ENCODE measurements around the gene CRISPLD2.

Gene CRISPLD2

GRCh38 chr16:84819644-84820304 is at the start of gene CRISPLD2:
CRISPLD2 (plus strand) TSS chr16:84819985; CDS start chr16:84838496, 18,511 bp downstream.
- TF ChIP-seq CTCF (IDR thresholded peaks at IDR 0.05; ENCODE audit: low read depth, low read length) = no peak
- H3K4me3 ChIP-seq (replicated peaks in 1 of 2; ENCODE audit: low read depth in 2 of 2, low read length in 2 of 2) = peak within 1 kb of the TSS; percentile 53 to 65
- DNase-seq (ENCODE audit: low read depth in 2 of 2) = peak; percentile 82 to 91

GRCh38 chr16:84773312-84773711 is 46.5 kb upstream of the CRISPLD2 start:
- no peak for TF ChIP-seq CTCF (IDR thresholded peaks at IDR 0.05; ENCODE audit: low read depth, low read length)
- no peak overlapping the region for H3K4me3 ChIP-seq (replicated peaks in 1 of 2; ENCODE audit: low read depth in 2 of 2, low read length in 2 of 2)
- DNase-seq (ENCODE audit: low read depth in 2 of 2) = no peak

- H3K4me3 ChIP-seq (replicated peaks in 1 of 2; ENCODE audit: low read depth in 2 of 2, low read length in 2 of 2) = no peak overlapping the region
- TF ChIP-seq CTCF (IDR thresholded peaks at IDR 0.05; ENCODE audit: low read depth, low read length) = no peak
- DNase-seq (ENCODE audit: low read depth in 2 of 2) = peak; percentile 88 to 96
Measured at GRCh38 chr16:84774810-84775209, 45.0 kb upstream of the CRISPLD2 start.

GRCh38 chr16:84775262-84775810 is 44.4 kb upstream of the CRISPLD2 start:
- no peak for TF ChIP-seq CTCF (IDR thresholded peaks at IDR 0.05; ENCODE audit: low read depth, low read length)
- no peak for DNase-seq (ENCODE audit: low read depth in 2 of 2)
- no peak overlapping the region for H3K4me3 ChIP-seq (replicated peaks in 1 of 2; ENCODE audit: low read depth in 2 of 2, low read length in 2 of 2)

- no peak for TF ChIP-seq CTCF (IDR thresholded peaks at IDR 0.05; ENCODE audit: low read depth, low read length)
- no peak for DNase-seq (ENCODE audit: low read depth in 2 of 2)
- no peak overlapping the region for H3K4me3 ChIP-seq (replicated peaks in 1 of 2; ENCODE audit: low read depth in 2 of 2, low read length in 2 of 2)
Measured at GRCh38 chr16:84777435-84777834, 42.4 kb upstream of the CRISPLD2 start.

- no peak overlapping the region for H3K4me3 ChIP-seq (replicated peaks in 1 of 2; ENCODE audit: low read depth in 2 of 2, low read length in 2 of 2)
- TF ChIP-seq CTCF (IDR thresholded peaks at IDR 0.05; ENCODE audit: low read depth, low read length) = no peak
- DNase-seq (ENCODE audit: low read depth in 2 of 2) = no peak
Measured at GRCh38 chr16:84778720-84779119, 41.1 kb upstream of the CRISPLD2 start.
